Subcutaneous adipose tissue (tissue), 4 donors: Measurements from ENCODE around the gene CUEDC1. TPM values are rescaled to one million over a fixed set of nuclear protein-coding genes. Genes with fewer than 3 reads are reported as not detected.

Source experiments
- CTCF ChIP-seq: fragments of 450-650 bp; IDR thresholded peaks from one replicate; pipeline ENCODE4 v1.5.1; 2016; ENCODE audit warnings: low read depth, mild to moderate bottlenecking, control low read depth, antibody characterized with exemption, moderate library complexity
- total RNA-seq, 4 donors: library from RNA; depleted of rRNA; stranded (reverse); fragments of >200 nt; gene quantifications; one replicate each; pipeline ENCODE4 v1.1.0, GENCODE V29; 2016

CUEDC1 gene
- total RNA-seq, 4 donors from 2014 or later: 18.0 to 22.5 (median 21.1) TPM

- TF ChIP-seq CTCF: no peak
Measured at GRCh38 chr17:57954397-57955182, 622 bp downstream of the CUEDC1 start.

GRCh38 chr17:57953705-57954396 lies 1.4 kb downstream of the CUEDC1 start:
- TF ChIP-seq CTCF: no peak

GRCh38 chr17:57953219-57953618 lies 2.0 kb downstream of the CUEDC1 start:
- TF ChIP-seq CTCF: no peak

- no peak for TF ChIP-seq CTCF
Measured at GRCh38 chr17:57949649-57950048, 5.6 kb downstream of the CUEDC1 start.

- TF ChIP-seq CTCF: no peak
Measured at GRCh38 chr17:57948555-57949420, 6.4 kb downstream of the CUEDC1 start.

- no peak for TF ChIP-seq CTCF
Measured at GRCh38 chr17:57948169-57948554, 7.0 kb downstream of the CUEDC1 start.

GRCh38 chr17:57947369-57947768 lies 7.8 kb downstream of the CUEDC1 start:
- no peak for TF ChIP-seq CTCF
